Anterior cingulate cortex (tissue), 58 donors: ENCODE measurements around the gene SLC25A11.

Experiments used
- DNase-seq, 58 donors: peaks; one replicate each; lab custom pipeline; 2025; lab: John Stamatoyannopoulos, UW

The SLC25A11 gene

GRCh38 chr17:4947010-4947410 lies 7.2 kb upstream of the SLC25A11 start:
- DNase-seq, result no peak

- no peak for DNase-seq
These were observed 6.6 kb upstream of the SLC25A11 start for GRCh38 chr17:4946312-4946976.

- no peak for DNase-seq
These were observed 6.1 kb upstream of the SLC25A11 start for GRCh38 chr17:4945944-4946280.

GRCh38 chr17:4945176-4945943 lies 5.5 kb upstream of the SLC25A11 start:
- peak in 21 of 58 donors; percentile 8 to 75 (median 27) for DNase-seq

GRCh38 chr17:4944554-4945175 lies 4.8 kb upstream of the SLC25A11 start:
- DNase-seq, result no peak

- no peak for DNase-seq
These were observed 4.3 kb upstream of the SLC25A11 start for GRCh38 chr17:4944163-4944553.

GRCh38 chr17:4942760-4943508 lies 3.1 kb upstream of the SLC25A11 start:
- DNase-seq, result no peak

GRCh38 chr17:4941319-4941610 lies 1.4 kb upstream of the SLC25A11 start:
- DNase-seq, result no peak

- DNase-seq, result peak in 1 of 58 donors; percentile 83
These were observed 891 bp upstream of the SLC25A11 start for GRCh38 chr17:4940555-4941318.

- DNase-seq, result peak in 5 of 58 donors; percentile 55 to 72 (median 56)
These were observed 375 bp downstream of the SLC25A11 start for GRCh38 chr17:4939546-4939795.

GRCh38 chr17:4938688-4939545 lies 929 bp downstream of the SLC25A11 start:
- no peak for DNase-seq

- DNase-seq, result no peak
These were observed 1.8 kb downstream of the SLC25A11 start for GRCh38 chr17:4938069-4938491.

- no peak for DNase-seq
These were observed 2.3 kb downstream of the SLC25A11 start for GRCh38 chr17:4937553-4937952.

GRCh38 chr17:4936436-4936835 lies 3.4 kb downstream of the SLC25A11 start:
- no peak for DNase-seq

GRCh38 chr17:4935650-4936049 lies 4.2 kb downstream of the SLC25A11 start:
- no peak for DNase-seq

GRCh38 chr17:4934173-4934979 lies 5.5 kb downstream of the SLC25A11 start:
- no peak for DNase-seq

- no peak for DNase-seq
These were observed 6.2 kb downstream of the SLC25A11 start for GRCh38 chr17:4933646-4934045.

GRCh38 chr17:4932756-4933155 lies 7.1 kb downstream of the SLC25A11 start:
- no peak for DNase-seq

- no peak for DNase-seq
These were observed 7.9 kb downstream of the SLC25A11 start, which contains the start of gene GP1BA for GRCh38 chr17:4931963-4932362. TSS of gene GP1BA (plus strand) at chr17:4932277. CDS start at chr17:4932605, 328 bp downstream.
